Fibroblast of skin of left biceps (primary cell): ENCODE results near the gene SAT1.

Experiments
- DNase-seq, 2 experiments: peaks; one replicate each; pipeline ENCODE4 v3.0.0-alpha.2; 2013; ENCODE audit warnings: low read depth in 2 of 2

Gene SAT1

DNA sequence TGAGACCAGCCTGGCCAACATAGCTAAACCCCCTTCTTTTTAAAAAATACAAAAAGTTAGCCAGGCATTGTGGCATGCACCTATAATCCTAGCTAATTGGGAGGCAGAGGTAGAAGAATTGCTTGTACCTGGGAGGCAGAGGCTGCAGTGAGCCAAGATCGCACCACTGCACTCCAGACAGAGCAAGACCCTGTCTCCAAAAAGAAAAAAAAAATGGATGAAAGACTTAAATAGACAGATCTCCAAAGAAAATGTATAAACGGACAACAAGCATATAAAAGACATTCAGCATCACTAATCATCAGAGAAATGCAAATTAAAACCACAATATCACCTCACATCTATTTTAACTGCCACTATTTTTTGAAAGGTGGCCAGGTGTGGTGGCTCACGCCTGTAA lies 6.6 kb upstream of the SAT1 start:
- DNase-seq, result no peak

GRCh38 chrX:23779025-23779424 lies 3.9 kb upstream of the SAT1 start:
- no peak for DNase-seq

DNA sequence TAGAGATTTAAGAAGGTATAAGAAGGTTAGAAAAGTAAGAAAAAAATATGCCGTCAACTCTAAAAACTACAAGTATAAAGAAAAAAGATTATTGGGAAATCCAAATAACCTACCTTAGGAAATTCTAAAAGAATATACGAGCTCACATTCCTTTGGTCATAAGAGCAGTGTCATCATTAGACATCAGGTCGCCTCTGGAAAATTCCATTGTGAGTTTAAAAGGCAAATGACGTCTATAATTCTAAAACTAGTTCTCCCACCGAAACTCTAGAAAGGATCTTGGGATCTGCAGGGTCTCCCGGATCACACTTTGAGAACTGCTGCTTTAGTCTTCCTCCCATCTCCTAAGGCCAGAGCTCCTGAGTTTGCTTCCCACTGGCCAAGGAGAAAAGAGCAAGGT lies 518 bp upstream of the SAT1 start:
- no peak for DNase-seq

- no peak for DNase-seq
Observed at GRCh38 chrX:23783589-23784469, 856 bp downstream of the SAT1 start.

GRCh38 chrX:23784470-23785331 lies 1.7 kb downstream of the SAT1 start:
- DNase-seq, result peak in 1 of 2 experiments; percentile 52

- no peak for DNase-seq
Observed at GRCh38 chrX:23785580-23785979, 2.6 kb downstream of the SAT1 start.

GRCh38 chrX:23786268-23786815 lies 3.4 kb downstream of the SAT1 start:
- no peak for DNase-seq

DNA sequence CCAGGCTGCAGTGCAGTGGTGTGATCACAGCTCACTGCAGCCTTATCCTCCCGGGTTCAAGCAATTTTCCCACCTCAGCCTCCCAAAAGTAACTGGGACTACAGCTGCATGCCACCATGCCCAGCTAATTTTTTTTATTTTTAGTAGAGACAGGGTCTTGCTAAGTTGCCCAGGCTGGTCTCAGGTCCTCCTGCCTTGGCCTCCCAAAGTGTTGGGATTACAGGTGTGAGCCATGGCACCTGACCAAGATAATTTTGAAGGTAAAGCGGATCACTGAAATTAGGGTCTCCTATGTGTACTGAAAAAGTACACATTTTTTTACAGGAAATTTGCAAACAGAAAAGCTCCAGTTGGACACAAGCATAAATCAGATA lies 4.8 kb downstream of the SAT1 start:
- DNase-seq, result no peak

DNA sequence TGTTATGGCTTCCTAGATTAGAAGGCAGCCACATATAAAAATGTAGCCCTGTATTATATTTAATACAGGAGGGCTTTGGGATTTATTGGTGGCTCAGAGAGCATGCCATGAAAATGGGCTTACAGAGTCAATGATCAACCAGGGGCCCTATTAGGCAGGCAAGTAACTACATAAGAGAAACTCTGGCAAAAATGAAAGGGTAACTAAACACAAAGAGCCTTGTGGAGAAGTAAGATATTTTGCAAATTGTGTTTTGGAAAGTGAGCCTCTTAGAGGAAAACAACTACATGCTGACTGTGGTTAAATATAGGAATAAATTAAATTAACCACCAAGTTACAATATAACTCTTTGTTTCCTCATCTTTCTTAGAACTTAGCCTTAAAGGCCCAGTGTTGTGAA lies 5.5 kb downstream of the SAT1 start:
- no peak for DNase-seq

GRCh38 chrX:23788946-23789345 lies 6.0 kb downstream of the SAT1 start:
- DNase-seq, result no peak

GRCh38 chrX:23789386-23790154 lies 6.6 kb downstream of the SAT1 start:
- no peak for DNase-seq

DNA sequence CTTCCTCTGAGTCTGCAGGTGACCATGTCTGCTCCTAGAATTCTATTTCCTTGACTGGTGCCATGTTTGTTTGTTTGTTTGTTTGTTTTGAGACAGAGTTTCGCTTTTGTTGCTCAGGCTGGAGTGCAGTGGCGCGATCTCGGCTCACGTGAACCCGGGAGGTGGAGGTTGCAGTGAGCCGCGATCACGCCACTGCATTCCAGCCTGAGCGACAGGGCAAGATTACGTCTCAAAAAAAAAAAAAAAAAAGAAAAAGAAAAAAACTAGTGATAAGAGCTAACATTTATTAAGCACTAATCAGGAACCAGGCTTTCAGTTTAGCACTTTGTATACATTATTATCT lies 7.2 kb downstream of the SAT1 start:
- DNase-seq, result no peak

- DNase-seq, result no peak
Observed at GRCh38 chrX:23792861-23793553, 10.0 kb downstream of the SAT1 start.

DNA sequence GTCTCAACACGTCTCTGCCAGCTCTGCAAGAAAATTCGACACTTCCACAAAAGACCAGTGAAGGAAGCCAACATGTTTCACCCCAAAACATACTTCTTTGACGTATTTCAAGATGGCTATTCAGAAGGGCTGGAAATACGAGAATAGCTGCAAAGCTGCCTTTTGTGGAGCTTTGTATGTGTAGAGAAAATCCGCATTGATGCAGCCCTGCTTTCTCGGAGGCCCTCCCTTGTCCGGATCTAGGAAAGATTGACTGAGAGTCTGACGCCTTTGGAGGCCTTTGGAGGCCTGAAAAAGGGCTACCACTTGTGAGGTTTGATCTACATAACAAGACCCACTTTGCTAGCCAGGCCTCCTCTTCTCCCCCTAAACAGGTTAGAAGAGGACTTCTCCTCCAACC lies 12.2 kb downstream of the SAT1 start:
- no peak for DNase-seq

DNA sequence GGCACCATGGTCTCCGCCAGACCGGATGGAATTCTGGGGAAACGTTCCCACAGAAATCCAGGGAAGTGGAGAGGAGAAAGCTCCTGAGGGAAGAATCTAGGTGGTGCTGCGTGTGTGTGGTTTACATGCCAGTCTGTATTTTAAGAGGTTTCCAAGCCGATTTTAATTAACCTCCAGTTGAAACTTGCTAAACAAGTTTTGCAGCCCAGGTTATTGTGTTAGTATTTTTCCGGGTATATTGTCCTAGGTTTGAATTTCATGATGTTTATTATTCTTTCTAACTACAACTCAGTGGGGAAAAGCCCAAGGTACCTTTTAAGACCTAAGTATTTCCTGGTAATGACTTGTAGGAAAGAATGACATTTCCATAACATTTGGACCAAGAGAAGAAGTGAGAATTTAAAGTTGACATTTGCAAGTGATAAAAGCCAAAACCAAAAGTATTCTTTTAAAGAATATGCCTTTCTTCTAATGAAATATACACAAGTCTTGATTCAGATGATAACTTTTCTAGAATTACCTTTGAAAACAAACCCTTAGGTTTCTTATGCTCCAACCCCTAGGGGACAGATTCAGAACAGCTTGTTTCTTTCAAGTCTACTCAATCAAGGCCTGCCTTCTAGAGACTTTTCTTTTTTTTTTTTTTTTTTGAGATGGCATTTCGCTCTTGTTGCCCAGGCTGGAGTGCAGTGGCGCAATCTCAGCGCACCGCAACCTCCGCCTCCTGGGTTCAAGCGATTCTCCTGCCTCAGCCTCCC lies 14.6 kb downstream of the SAT1 start:
- DNase-seq, result no peak

- no peak for DNase-seq
Observed at GRCh38 chrX:23799469-23800065, 16.6 kb downstream of the SAT1 start.

- no peak for DNase-seq
Observed at GRCh38 chrX:23802431-23802830, 19.5 kb downstream of the SAT1 start.

DNA sequence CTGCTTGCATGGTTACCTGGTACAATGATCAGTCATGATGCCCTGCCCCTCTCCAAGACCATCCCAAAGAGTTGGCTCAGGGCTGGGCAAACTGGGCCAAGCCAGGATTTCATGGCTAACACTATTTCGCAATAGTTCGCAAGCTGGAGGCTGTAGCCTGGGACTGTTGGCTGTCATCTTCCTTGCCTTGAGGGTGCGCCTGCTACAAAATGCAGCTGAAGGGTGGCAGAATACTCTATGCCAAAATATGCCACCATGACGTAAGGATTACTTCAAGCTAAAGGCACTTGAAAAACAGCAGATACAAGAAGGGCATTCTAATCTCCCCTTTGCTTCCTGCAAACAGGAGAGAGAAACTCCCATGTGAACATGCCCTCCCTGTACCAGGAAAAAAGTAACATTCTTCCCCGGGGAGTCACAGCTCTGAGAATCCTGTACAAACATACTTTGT lies 21.0 kb downstream of the SAT1 start:
- no peak for DNase-seq

GRCh38 chrX:23804578-23804977 lies 21.6 kb downstream of the SAT1 start:
- no peak for DNase-seq

DNA sequence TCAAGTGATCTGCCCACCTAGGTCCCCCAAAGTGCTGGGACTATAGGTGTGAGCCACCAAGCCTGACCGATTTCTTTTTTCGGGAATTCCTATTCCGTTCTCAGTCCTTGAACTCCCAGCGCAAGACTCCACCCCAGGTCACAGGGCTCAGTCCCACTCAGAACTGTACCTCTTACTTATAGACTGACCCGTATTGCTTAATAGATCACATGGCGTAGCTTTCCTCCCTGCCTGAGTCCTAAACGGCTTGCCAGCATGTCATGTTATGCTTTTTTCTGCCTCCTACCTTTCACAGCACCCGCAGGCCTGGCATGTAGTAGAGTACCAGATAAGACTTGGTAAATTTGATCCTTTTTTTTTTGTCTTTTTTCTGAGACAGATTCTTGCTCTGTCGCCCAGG lies 22.4 kb downstream of the SAT1 start:
- DNase-seq, result no peak
